ENCODE measurements around the gene AFDN. TPM values are rescaled to one million over a fixed set of nuclear protein-coding genes. Genes with fewer than 3 reads are reported as not detected.

The AFDN gene
- total RNA-seq, 1 experiment from 2014 or later = 108 TPM

- Histone ChIP-seq H3K4me3 (no peak overlapping the region), H3K79me2 (ENCODE audit: low read depth) (no peaks in the 10 kb centered on the region), H3F3A (ENCODE audit: insufficient read depth, low read depth) (no peaks in the 10 kb centered on the region), H3K9me3 (ENCODE audit: insufficient read depth, low read depth) (no peaks in the 10 kb centered on the region), H3K4me2 (no peak overlapping the region), H3K27me3 (ENCODE audit: insufficient read depth, low read depth) (no peaks in the 10 kb centered on the region), H2AFZ (no peak overlapping the region), H3K27ac (no peak overlapping the region), H3K9me2 (ENCODE audit: insufficient read depth) (no peaks in the 10 kb centered on the region), H3K36me3 (ENCODE audit: low read depth) (peaks cover 12% of the 10 kb centered on the region; the same call in 1 of the 2 replicates), H3K4me1 (replicated peaks; ENCODE audit: insufficient read depth) (no peaks in the 10 kb centered on the region), H4K20me1 (ENCODE audit: insufficient read depth) (peaks cover 8% of the 10 kb centered on the region; the same call in 1 of the 2 replicates)
- DNase-seq = no peak
- ChIA-PET CTCF (no interaction called here), POLR2A (ENCODE audit: unreplicated experiment) (no interaction called here)
- BruUV-seq (replicated peaks) = no TSS peak
- TF ChIP-seq CTCF (conservative IDR thresholded peaks at IDR 0.05) = no peak
- TF ChIP-seq EZH2 (IDR thresholded peaks at IDR 0.05; ENCODE audit: low read depth) = no peak
- intact Hi-C loops (cut with micrococcal nuclease; ENCODE audit: unreplicated experiment) = no loop called here
Measured at GRCh38 chr6:167934426-167934864, 107.7 kb downstream of the AFDN start.

- peaks cover 12% of the 10 kb centered on the region; the same call in 1 of the 2 replicates for H3K36me3 ChIP-seq (ENCODE audit: low read depth)
- no peak overlapping the region for H3K4me2 ChIP-seq
- POLR2A ChIA-PET (ENCODE audit: unreplicated experiment) = no interaction called here
- no peak for DNase-seq
- no peaks in the 10 kb centered on the region for H3K4me1 ChIP-seq (replicated peaks; ENCODE audit: insufficient read depth)
- CTCF ChIA-PET = no interaction called here
- no peaks in the 10 kb centered on the region for H3K27me3 ChIP-seq (ENCODE audit: insufficient read depth, low read depth)
- H3F3A ChIP-seq (ENCODE audit: insufficient read depth, low read depth) = no peaks in the 10 kb centered on the region
- intact Hi-C loops (cut with micrococcal nuclease; ENCODE audit: unreplicated experiment) = no loop called here
- BruUV-seq (replicated peaks) = no TSS peak
- H3K9me2 ChIP-seq (ENCODE audit: insufficient read depth) = no peaks in the 10 kb centered on the region
- H3K9me3 ChIP-seq (ENCODE audit: insufficient read depth, low read depth) = no peaks in the 10 kb centered on the region
- H3K4me3 ChIP-seq = no peak overlapping the region
- no peak for TF ChIP-seq EZH2 (IDR thresholded peaks at IDR 0.05; ENCODE audit: low read depth)
- no peak for TF ChIP-seq CTCF (conservative IDR thresholded peaks at IDR 0.05)
- H3K27ac ChIP-seq = no peak overlapping the region
- no peak overlapping the region for H2AFZ ChIP-seq
- H3K79me2 ChIP-seq (ENCODE audit: low read depth) = no peaks in the 10 kb centered on the region
- H4K20me1 ChIP-seq (ENCODE audit: insufficient read depth) = peaks cover 8% of the 10 kb centered on the region; the same call in 1 of the 2 replicates
Measured at GRCh38 chr6:167936051-167936450, 109.3 kb downstream of the AFDN start.

- ChIA-PET CTCF (no interaction called here), POLR2A (ENCODE audit: unreplicated experiment) (no interaction called here)
- Histone ChIP-seq H3K9me2 (ENCODE audit: insufficient read depth) (no peaks in the 10 kb centered on the region), H3K4me1 (replicated peaks; ENCODE audit: insufficient read depth) (no peaks in the 10 kb centered on the region), H3K36me3 (ENCODE audit: low read depth) (peaks cover 12% of the 10 kb centered on the region), H3K4me2 (no peak overlapping the region), H3K27ac (no peak overlapping the region), H3K27me3 (ENCODE audit: insufficient read depth, low read depth) (no peaks in the 10 kb centered on the region), H3K4me3 (no peak overlapping the region), H2AFZ (no peak overlapping the region), H3K79me2 (ENCODE audit: low read depth) (no peaks in the 10 kb centered on the region), H3K9me3 (ENCODE audit: insufficient read depth, low read depth) (no peaks in the 10 kb centered on the region), H3F3A (ENCODE audit: insufficient read depth, low read depth) (no peaks in the 10 kb centered on the region), H4K20me1 (ENCODE audit: insufficient read depth) (peaks cover 8% of the 10 kb centered on the region; the same call in 1 of the 2 replicates)
- BruUV-seq (replicated peaks) = no TSS peak
- intact Hi-C loops (cut with micrococcal nuclease; ENCODE audit: unreplicated experiment) = no loop called here
- TF ChIP-seq EZH2 (IDR thresholded peaks at IDR 0.05; ENCODE audit: low read depth) (no peak), CTCF (conservative IDR thresholded peaks at IDR 0.05) (no peak)
- DNase-seq = no peak
Measured at GRCh38 chr6:167937301-167937700, 110.6 kb downstream of the AFDN start.

Data from PC-9 (cell line).